Body of pancreas (tissue), 4 donors: ENCODE data around the gene STAT4.

Experiments used
- POLR2A ChIP-seq, 3 donors: fragments of 450-650 bp; IDR thresholded peaks; one replicate each; pipeline ENCODE4 v1.6.1; 2016; ENCODE audit warnings: antibody characterized with exemption in 3 of 3, mild to moderate bottlenecking in 2 of 3
- TF ChIP-seq, protein P1 (sequence below), 7 experiments: fragments of 450-650 bp in 4 of 7; fragments of 200-600 bp in 3 of 7; sonication (generic) in 3 of 7; IDR thresholded peaks; one replicate each; pipeline ENCODE4 v1.5.1; 2016 to 2019; ENCODE audit warnings: antibody characterized with exemption in 7 of 7

DNA sequence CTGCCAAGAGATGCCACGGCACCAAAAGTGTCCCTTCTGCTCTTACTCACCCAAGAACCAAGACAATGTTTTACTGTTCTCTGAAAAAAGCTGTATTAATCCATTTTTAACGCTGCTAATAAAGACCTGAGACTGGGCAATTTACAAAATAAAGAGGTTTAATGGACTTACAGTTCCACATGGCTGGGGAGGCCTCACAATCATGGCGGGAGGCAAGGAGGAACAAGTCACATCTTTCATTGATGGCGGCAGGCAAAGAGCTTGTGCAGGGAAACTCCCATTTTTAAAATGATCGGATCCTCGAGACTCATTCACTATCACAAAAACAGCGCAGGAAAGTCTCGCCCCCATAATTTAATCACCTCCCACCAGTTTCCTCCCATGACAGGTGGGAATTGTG lies 135.0 kb downstream of the STAT4 start:
- TF ChIP-seq, protein P1, sequence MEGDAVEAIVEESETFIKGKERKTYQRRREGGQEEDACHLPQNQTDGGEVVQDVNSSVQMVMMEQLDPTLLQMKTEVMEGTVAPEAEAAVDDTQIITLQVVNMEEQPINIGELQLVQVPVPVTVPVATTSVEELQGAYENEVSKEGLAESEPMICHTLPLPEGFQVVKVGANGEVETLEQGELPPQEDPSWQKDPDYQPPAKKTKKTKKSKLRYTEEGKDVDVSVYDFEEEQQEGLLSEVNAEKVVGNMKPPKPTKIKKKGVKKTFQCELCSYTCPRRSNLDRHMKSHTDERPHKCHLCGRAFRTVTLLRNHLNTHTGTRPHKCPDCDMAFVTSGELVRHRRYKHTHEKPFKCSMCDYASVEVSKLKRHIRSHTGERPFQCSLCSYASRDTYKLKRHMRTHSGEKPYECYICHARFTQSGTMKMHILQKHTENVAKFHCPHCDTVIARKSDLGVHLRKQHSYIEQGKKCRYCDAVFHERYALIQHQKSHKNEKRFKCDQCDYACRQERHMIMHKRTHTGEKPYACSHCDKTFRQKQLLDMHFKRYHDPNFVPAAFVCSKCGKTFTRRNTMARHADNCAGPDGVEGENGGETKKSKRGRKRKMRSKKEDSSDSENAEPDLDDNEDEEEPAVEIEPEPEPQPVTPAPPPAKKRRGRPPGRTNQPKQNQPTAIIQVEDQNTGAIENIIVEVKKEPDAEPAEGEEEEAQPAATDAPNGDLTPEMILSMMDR (IDR thresholded peaks at IDR 0.05), result no peak
- no peak for TF ChIP-seq POLR2A (IDR thresholded peaks at IDR 0.05)
